Heart right ventricle (tissue), 16 donors: ENCODE results near the gene GRIN2A. TPM values are rescaled to one million over a fixed set of nuclear protein-coding genes. Genes with fewer than 3 reads are reported as not detected.

Experiments
- ATAC-seq, 8 donors: fragments of 200-7000 bp; cut with Tn5 transposase; one replicate each; pipeline ENCODE4 v1.9.1; 2020; ENCODE audit warnings: mild to moderate bottlenecking in 8 of 8, moderate library complexity in 8 of 8, moderate number of reproducible peaks in 1 of 8
- DNase-seq, 2 donors: peaks; one replicate each; pipeline ENCODE4 v3.0.0-alpha.2; 2020
- H3K27ac ChIP-seq, 10 donors: fragments of 200-600 bp; sonication (generic) in 2 of 10; one replicate each; pipeline versions ENCODE4 v1.5.0 to v1.8.0; 2020 to 2022; ENCODE audit warnings: mild to moderate bottlenecking in 3 of 10
- H3K27me3 ChIP-seq, 7 donors: fragments of 200-600 bp; one replicate each; pipeline ENCODE4 v1.8.0; 2021 to 2022; ENCODE audit warnings: mild to moderate bottlenecking in 2 of 7
- H3K36me3 ChIP-seq, 9 donors: fragments of 200-600 bp; sonication (generic) in 1 of 9; one replicate each; pipeline versions ENCODE4 v1.5.0 to v1.8.0; 2020 to 2022; ENCODE audit warnings: mild to moderate bottlenecking in 2 of 9
- H3K4me1 ChIP-seq, 9 donors: fragments of 200-600 bp; sonication (generic) in 1 of 9; one replicate each; pipeline versions ENCODE4 v1.5.0 to v1.8.0; 2020 to 2022; ENCODE audit warnings: mild to moderate bottlenecking in 4 of 9
- H3K4me3 ChIP-seq, 10 donors: fragments of 200-600 bp; sonication (generic) in 2 of 10; one replicate each; pipeline versions ENCODE4 v1.5.0 to v1.8.0; 2020 to 2022; ENCODE audit warnings: mild to moderate bottlenecking in 7 of 10, moderate library complexity in 2 of 10
- H3K9me3 ChIP-seq, 11 donors: fragments of 200-600 bp in 10 of 11; sonication (generic) in 2 of 11; one replicate each; pipeline versions ENCODE4 v1.5.0 to v1.8.0; 2013 to 2022; ENCODE audit warnings: mild to moderate bottlenecking in 2 of 11, control low read depth in 1 of 11, moderate library complexity in 1 of 11
- WGBS, 2 donors: extraction: QIAGEN DNeasy Blood & Tissue Kit; methylation state at CpG; one replicate each; pipeline ENCODE4 v1.1.7; 2013; ENCODE audit warnings: inconsistent platforms in 1 of 2; 5-methylcytosine and 5-hydroxymethylcytosine counted together
- intact Hi-C, 10 donors: fragments of 100-400 bp; cut with DNase I; formaldehyde crosslinking; loops; one replicate each; pipeline versions ENCODE4 v1.11.1 to v1.14.2; 2022
- polyA plus RNA-seq, 2 donors: library from polyadenylated mRNA; stranded (reverse); fragments of 200-250 nt; gene quantifications; one replicate each; pipeline ENCODE4 v1.2.3, GENCODE V29; 2013
- total RNA-seq, 10 donors: library from RNA; stranded (reverse); fragmentation: NEBNext Ultra II Directional in 3 of 10; extraction: Animal tissue kit (Norgen Biotek cat#: 25700) in 3 of 10; gene quantifications; one replicate each; pipeline versions ENCODE4 v1.2.1 to v1.2.4, GENCODE V29; 2021 to 2023
- TF ChIP-seq, protein P1 (sequence below), 9 donors: fragments of 200-600 bp; sonication (generic) in 2 of 9; IDR thresholded peaks; one replicate each; pipeline versions ENCODE4 v1.5.0 to v1.8.0; 2021 to 2022; ENCODE audit warnings: antibody characterized with exemption in 9 of 9, mild to moderate bottlenecking in 5 of 9, moderate library complexity in 1 of 9
- donor health status: Arrhythmogenic right ventricular cardiomyopathy.
- donor health status: ischemic (EF 13 %, LVEDD 7.1; RV severe dilation, severe dysfunction).
- donor health status: healthy with polysubstance abuse.
- donor health status: DM: no; HTN: yes; CAD: no.
- donor health status: DM: no; HTN: no; CAD: no.
- donor health status: ischemic (EF 25% LVEDD 6.9; RV normal size, moderate dysfunction).
- donor health status: ischemic (EF 25% LVEDD 5.7; RV mildly dilated, moderate dysfunction).
- donor health status: healthy.
- donor health status: DM: yes; HTN: yes; CAD: no.
- donor health status: Ischemic cardiomyopathy.
- donor health status: ischemic (EF 35%, LVEDD 5.7; RV mildly dilated, moderate dysfunction).
- donor health status: nonischemic (EF 11% LVEDD 7.7; RV severe dilation, severe dysfunction).
- donor health status: DM: yes; HTN: yes; CAD: no.
- donor health status: PGD.
- donor health status: ischemic (EF 29% LVEDD 5.4; RV normal size, mild dysfunction).
- donor health status: nonischemic (EF 23%, LVEDD 6.1; RV moderate dilation, normal function).

The GRIN2A gene
- total and polyA plus RNA-seq, 12 donors: 0.01 to 11.7 (median 4.7) TPM

DNA sequence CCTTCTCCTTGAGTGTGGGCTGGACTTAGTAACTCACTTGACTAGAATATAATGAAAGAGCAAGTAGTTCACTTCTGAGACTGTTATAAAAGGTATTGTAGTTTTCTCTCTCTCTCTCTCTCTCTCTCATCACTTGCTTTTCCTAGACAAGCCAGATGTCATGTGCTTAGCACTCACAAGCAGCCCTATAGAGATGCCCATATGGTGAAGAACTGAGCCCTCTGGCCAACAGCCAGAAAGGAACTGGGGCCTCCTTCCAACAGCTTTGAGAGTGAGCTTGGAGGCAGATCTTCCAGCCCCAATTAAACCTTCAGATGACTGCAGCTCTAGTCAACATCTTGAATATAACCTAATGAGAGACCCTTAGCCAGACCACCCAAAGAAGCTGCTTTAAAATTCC, 440.5 kb downstream of the GRIN2A start:
- no peak for DNase-seq
- H3K4me1 ChIP-seq: no peaks in the 10 kb centered on the region
- no peak for ATAC-seq
- no peak overlapping the region for H3K27ac ChIP-seq
- no peaks in the 10 kb centered on the region for H3K36me3 ChIP-seq
- intact Hi-C loops: no loop called here
- no peaks in the 10 kb centered on the region for H3K9me3 ChIP-seq
- TF ChIP-seq, protein P1, sequence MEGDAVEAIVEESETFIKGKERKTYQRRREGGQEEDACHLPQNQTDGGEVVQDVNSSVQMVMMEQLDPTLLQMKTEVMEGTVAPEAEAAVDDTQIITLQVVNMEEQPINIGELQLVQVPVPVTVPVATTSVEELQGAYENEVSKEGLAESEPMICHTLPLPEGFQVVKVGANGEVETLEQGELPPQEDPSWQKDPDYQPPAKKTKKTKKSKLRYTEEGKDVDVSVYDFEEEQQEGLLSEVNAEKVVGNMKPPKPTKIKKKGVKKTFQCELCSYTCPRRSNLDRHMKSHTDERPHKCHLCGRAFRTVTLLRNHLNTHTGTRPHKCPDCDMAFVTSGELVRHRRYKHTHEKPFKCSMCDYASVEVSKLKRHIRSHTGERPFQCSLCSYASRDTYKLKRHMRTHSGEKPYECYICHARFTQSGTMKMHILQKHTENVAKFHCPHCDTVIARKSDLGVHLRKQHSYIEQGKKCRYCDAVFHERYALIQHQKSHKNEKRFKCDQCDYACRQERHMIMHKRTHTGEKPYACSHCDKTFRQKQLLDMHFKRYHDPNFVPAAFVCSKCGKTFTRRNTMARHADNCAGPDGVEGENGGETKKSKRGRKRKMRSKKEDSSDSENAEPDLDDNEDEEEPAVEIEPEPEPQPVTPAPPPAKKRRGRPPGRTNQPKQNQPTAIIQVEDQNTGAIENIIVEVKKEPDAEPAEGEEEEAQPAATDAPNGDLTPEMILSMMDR (IDR thresholded peaks at IDR 0.05): no peak
- no peaks in the 10 kb centered on the region for H3K27me3 ChIP-seq
- no peak overlapping the region for H3K4me3 ChIP-seq

DNA sequence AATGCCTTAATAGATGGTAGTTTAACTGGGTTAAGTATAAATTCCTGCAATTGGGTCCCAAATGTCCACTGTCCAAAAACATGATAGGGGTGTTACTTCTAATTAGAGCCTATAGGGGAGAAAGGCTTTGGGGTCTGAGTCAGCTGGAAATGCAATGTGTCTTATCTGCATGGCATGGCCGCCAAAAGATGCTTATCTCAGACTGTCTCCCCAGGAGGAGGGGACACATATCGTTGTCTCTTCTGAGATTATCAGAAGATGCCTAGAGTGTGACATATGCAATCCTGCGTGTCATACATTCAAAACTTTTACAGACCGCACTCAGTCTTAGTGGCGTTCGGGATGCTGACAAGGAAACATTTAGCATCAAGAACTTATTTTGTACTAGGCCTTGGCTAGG, 442.9 kb downstream of the GRIN2A start:
- H3K4me3 ChIP-seq: no peak overlapping the region
- TF ChIP-seq, protein P1 (IDR thresholded peaks at IDR 0.05): no peak
- DNase-seq: no peak
- ATAC-seq: no peak
- no peaks in the 10 kb centered on the region for H3K36me3 ChIP-seq
- 58 to 61% methylated on average over 6 of the region's 6 CpGs for WGBS, 2 donors
- peaks cover 0 to 3% (median 0%) of the 10 kb centered on the region in 7 donors for H3K27me3 ChIP-seq
- H3K27ac ChIP-seq: no peak overlapping the region
- no peaks in the 10 kb centered on the region for H3K9me3 ChIP-seq
- intact Hi-C loops: no loop called here
- H3K4me1 ChIP-seq: no peaks in the 10 kb centered on the region

- Histone ChIP-seq H3K9me3 (no peaks in the 10 kb centered on the region), H3K4me3 (no peak overlapping the region), H3K27ac (no peak overlapping the region), H3K36me3 (no peaks in the 10 kb centered on the region), H3K27me3 (peaks cover 0 to 4% (median 0%) of the 10 kb centered on the region in 7 donors), H3K4me1 (no peaks in the 10 kb centered on the region)
- ATAC-seq (no peak), DNase-seq (no peak)
- 67 to 76% methylated on average over 6 of the region's 6 CpGs for WGBS, 2 donors
- TF ChIP-seq, protein P1 (IDR thresholded peaks at IDR 0.05): no peak
- intact Hi-C loops: no loop called here
Measured at GRCh38 chr16:9738690-9739089, 443.5 kb downstream of the GRIN2A start.

DNA sequence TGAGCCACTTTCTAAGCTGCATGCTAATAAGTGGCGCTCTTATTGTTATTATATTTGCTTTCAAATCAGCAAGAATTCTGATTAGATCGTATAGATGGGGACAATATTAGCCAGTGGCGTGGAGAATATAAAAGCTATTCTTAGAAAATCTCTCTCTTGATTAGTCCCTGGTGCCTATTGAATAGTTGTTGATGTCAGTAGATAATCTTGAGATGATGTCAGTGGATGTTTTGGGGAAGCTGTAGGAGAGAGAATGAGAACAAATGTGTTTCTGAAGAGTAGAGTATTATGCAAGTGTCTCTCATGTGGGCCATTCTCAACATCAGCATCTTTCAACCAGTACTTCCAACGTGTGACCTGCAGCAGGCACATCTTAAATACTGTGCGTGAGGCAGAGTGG, 445.7 kb downstream of the GRIN2A start:
- H3K27me3 ChIP-seq: peaks cover 0 to 4% (median 0%) of the 10 kb centered on the region in 7 donors
- WGBS, 2 donors: 63 to 75% methylated on average over 5 of the region's 5 CpGs
- H3K4me3 ChIP-seq: no peak overlapping the region
- intact Hi-C loops: no loop called here
- no peaks in the 10 kb centered on the region for H3K9me3 ChIP-seq
- DNase-seq: no peak
- no peak for ATAC-seq
- TF ChIP-seq, protein P1 (IDR thresholded peaks at IDR 0.05): no peak
- H3K4me1 ChIP-seq: no peaks in the 10 kb centered on the region
- no peaks in the 10 kb centered on the region for H3K36me3 ChIP-seq
- H3K27ac ChIP-seq: no peak overlapping the region

- no peak overlapping the region for H3K27ac ChIP-seq
- H3K27me3 ChIP-seq: no peaks in the 10 kb centered on the region
- TF ChIP-seq, protein P1 (IDR thresholded peaks at IDR 0.05): no peak
- ATAC-seq (no peak), DNase-seq (no peak)
- no peaks in the 10 kb centered on the region for H3K36me3 ChIP-seq
- H3K4me3 ChIP-seq: no peak overlapping the region
- no peaks in the 10 kb centered on the region for H3K9me3 ChIP-seq
- intact Hi-C loops: no loop called here
- no peaks in the 10 kb centered on the region for H3K4me1 ChIP-seq
Measured at GRCh38 chr16:9723136-9723535, 459.1 kb downstream of the GRIN2A start.
